Stimulated activated CD4-positive, alpha-beta T cell treated with anti-CD3 and anti-CD28 coated beads, Interleukin-12 subunit alpha, Interleukin-12 subunit beta, amount 100 ng/mL, for 48 hours (primary cell): ENCODE measurements around the gene COTL1.
"Not testable (repeated sequence)": the region's sequence is repeated elsewhere in the genome, so short reads cannot be mapped to it uniquely, and the experiment has no call there.

Experiments
- DNase-seq, 3 donors: peaks; one replicate each; pipeline ENCODE4 v3.0.0-alpha.2; 2020; ENCODE audit warnings: low read depth in 2 of 3, low spot score in 1 of 3

COTL1 gene

GRCh38 chr16:84572096-84572495 is 45.8 kb downstream of the COTL1 start:
- no peak for DNase-seq

GRCh38 chr16:84571506-84571905 is 46.4 kb downstream of the COTL1 start:
- no peak for DNase-seq

GRCh38 chr16:84570739-84571403 is 47.0 kb downstream of the COTL1 start:
- DNase-seq, result no peak

GRCh38 chr16:84569382-84569987 is 48.4 kb downstream of the COTL1 start:
- no peak for DNase-seq

GRCh38 chr16:84568066-84568465 is 49.8 kb downstream of the COTL1 start:
- DNase-seq, result no peak

- DNase-seq, result no peak
These were observed 50.5 kb downstream of the COTL1 start for GRCh38 chr16:84567286-84567962.

GRCh38 chr16:84566545-84567257 is 51.2 kb downstream of the COTL1 start:
- no peak for DNase-seq

- DNase-seq, result no peak
These were observed 52.0 kb downstream of the COTL1 start for GRCh38 chr16:84565669-84566495.

GRCh38 chr16:84563786-84564420 is 54.0 kb downstream of the COTL1 start:
- DNase-seq, result no peak

GRCh38 chr16:84563064-84563715 is 54.7 kb downstream of the COTL1 start:
- DNase-seq, result no peak

- no peak for DNase-seq
These were observed 55.6 kb downstream of the COTL1 start for GRCh38 chr16:84562174-84562815.

GRCh38 chr16:84561291-84561690 is 56.6 kb downstream of the COTL1 start:
- no peak for DNase-seq

GRCh38 chr16:84560269-84560668 is 57.6 kb downstream of the COTL1 start:
- DNase-seq, result no peak

GRCh38 chr16:84559311-84559932 is 58.5 kb downstream of the COTL1 start:
- no peak for DNase-seq

GRCh38 chr16:84558850-84559249 is 59.0 kb downstream of the COTL1 start:
- DNase-seq, result not testable (repeated sequence)

GRCh38 chr16:84557504-84557903 is 60.4 kb downstream of the COTL1 start:
- DNase-seq, result no peak

GRCh38 chr16:84557059-84557458 is 60.8 kb downstream of the COTL1 start:
- DNase-seq, result no peak

- no peak for DNase-seq
These were observed 62.3 kb downstream of the COTL1 start for GRCh38 chr16:84555418-84556196.
